ENCODE results near the gene ORMDL2.

DNA sequence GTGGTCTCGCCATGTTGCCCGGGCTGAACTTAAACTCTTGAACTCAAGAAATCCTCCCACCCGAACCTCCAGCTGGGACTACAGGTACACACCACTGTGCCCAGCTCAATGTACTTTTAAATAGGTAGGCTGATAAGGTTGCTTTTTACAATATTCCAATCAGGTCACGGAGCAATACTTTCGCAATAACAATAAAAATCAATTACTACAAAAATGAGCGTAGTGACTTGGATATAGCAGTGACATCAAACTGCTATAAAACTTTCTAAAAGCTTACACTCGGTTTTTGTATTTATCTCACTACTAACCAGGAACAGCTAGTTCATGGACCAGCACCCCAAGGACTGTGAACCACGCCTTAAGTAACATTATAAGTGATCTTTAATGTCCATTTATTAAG is 10.9 kb upstream of the ORMDL2 start:
- TF ChIP-seq POLR2A (IDR thresholded peaks at IDR 0.05), result no peak
- TF ChIP-seq, protein P1, sequence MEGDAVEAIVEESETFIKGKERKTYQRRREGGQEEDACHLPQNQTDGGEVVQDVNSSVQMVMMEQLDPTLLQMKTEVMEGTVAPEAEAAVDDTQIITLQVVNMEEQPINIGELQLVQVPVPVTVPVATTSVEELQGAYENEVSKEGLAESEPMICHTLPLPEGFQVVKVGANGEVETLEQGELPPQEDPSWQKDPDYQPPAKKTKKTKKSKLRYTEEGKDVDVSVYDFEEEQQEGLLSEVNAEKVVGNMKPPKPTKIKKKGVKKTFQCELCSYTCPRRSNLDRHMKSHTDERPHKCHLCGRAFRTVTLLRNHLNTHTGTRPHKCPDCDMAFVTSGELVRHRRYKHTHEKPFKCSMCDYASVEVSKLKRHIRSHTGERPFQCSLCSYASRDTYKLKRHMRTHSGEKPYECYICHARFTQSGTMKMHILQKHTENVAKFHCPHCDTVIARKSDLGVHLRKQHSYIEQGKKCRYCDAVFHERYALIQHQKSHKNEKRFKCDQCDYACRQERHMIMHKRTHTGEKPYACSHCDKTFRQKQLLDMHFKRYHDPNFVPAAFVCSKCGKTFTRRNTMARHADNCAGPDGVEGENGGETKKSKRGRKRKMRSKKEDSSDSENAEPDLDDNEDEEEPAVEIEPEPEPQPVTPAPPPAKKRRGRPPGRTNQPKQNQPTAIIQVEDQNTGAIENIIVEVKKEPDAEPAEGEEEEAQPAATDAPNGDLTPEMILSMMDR (IDR thresholded peaks at IDR 0.05), result no peak
- no peak for TF ChIP-seq POLR2AphosphoS5 (IDR thresholded peaks at IDR 0.05)

All from breast epithelium (tissue), 3 donors.